ENCODE data around the gene CHTF18.
"Not testable (repeated sequence)": the region's sequence is repeated elsewhere in the genome, so short reads cannot be mapped to it uniquely, and the experiment has no call there.

CHTF18 gene

DNA sequence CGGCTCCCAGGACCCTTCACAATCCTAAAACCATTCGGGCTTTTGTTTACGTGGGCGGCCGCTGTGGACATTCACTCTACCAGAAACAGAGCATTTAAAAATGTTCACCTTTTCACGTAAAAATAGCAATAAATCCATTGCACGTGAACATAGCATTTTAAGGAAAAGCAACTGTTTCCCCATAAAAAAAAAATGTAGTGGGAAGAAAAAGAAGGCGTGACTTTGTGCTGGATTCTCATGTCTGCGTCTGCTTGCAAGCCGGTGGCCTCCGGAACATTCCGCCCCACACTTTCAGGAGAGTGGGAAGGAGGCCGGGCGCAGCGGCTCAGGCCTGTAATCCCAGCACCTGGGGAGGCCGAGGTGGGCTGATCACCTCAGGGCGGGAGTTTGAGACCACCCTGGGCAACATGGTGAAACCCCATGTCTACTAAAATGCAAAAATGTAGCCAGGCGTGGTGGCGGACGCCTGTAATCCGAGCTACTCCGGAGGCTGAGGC lies 25.5 kb downstream of the CHTF18 start:
- DNase-seq = no peak

DNA sequence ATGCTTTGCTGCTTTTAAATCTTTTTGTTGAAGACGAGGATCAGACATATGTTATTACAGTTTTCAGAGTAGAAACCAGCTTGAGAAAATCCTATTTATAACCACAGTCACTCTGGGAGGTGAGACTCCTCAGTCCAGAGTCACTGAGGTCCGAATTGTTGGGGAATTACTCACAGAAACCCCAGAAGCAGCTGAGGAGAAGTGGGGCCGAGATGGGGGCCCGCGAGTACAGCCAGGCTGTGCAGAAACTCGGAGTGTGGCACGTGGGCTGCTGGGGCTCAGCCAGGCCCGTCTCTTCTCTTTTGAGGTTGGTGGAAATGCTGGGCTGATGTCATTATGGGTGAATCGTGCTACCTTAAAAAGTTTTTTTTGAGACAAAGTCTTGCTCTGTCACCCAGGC lies 26.6 kb downstream of the CHTF18 start:
- no peak for DNase-seq

GRCh38 chr16:815861-816260 lies 27.4 kb downstream of the CHTF18 start:
- no peak for DNase-seq

DNA sequence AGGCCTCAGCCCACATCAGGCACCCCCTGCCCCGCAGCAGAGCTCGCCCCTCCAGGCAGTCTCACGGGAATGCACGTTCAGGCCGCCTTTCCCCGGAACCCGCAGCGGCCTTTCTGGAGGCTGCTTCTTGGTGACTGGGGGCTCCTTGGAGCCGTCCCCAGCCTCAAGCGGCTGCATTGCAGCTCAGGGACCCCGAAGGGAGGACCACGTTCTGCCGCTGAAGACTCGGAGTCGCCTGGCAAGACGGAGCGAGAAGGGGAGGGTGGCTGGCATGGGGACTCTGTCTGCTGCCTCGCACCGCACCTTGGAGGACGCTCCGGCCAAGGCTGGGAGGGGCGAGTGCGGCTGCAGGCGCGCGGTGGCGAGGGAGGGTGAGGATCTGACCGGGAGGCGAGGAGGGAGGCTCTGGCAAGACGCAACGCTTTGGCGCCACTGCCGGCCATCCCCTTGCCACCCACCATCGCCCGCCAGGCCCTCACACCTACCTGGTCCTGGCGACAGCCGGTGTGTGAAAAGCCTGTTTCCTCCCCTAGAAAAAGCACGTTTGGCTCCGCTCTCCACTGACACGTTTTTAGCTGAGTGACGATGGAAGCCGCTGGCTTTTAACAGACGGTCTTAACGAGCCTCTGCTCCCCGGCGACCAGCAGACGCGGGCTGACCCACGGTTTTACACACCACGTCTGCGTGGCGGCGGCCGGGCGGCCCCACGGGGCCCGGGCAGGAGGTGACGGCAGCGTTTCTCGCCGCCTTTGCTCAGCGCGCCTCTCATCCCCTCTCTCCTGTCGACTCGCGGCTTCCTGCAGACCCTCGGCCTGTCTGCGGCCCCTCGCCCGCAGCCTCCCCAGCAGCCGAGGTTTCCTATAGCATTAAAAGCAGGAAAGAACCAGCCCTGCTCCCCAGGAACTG lies 28.8 kb downstream of the CHTF18 start:
- DNase-seq = no peak

DNA sequence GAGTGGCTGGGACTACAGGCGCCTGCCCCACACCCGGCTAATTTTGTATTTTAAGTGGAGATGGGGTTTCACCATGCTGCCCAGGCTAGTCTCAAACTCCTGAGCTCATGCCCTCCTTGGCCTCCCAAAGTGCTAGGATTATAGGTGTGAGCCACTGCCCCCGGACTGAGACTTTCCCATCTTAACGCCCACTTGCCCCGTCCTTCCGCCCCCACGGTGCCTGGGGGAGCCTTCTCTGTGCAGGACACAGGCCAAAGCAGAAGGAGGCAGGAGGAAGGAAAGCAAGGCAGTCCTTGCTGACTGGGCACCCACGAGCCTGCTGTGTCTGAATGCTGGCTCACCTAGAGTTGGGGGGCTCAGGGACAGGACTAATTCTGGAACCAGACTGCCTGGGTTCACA lies 29.7 kb downstream of the CHTF18 start:
- DNase-seq = no peak

DNA sequence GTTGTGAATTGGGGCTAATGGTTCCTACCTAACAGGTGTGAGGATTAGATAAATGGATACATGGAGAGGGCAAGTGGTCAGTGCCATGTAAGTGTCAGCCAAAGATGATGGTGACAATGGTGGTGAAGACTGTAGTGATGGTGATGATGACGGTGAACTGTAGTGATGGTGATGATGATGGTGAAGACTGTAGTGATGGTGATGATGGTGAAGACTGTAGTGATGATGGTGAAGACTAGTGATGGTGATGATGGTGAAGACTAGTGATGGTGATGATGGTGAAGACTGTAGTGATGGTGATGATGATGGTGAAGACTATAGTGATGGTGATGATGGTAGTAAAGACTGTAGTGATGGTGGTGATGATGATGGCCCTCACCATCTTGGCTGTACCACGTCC lies 30.2 kb downstream of the CHTF18 start:
- DNase-seq = no peak

DNA sequence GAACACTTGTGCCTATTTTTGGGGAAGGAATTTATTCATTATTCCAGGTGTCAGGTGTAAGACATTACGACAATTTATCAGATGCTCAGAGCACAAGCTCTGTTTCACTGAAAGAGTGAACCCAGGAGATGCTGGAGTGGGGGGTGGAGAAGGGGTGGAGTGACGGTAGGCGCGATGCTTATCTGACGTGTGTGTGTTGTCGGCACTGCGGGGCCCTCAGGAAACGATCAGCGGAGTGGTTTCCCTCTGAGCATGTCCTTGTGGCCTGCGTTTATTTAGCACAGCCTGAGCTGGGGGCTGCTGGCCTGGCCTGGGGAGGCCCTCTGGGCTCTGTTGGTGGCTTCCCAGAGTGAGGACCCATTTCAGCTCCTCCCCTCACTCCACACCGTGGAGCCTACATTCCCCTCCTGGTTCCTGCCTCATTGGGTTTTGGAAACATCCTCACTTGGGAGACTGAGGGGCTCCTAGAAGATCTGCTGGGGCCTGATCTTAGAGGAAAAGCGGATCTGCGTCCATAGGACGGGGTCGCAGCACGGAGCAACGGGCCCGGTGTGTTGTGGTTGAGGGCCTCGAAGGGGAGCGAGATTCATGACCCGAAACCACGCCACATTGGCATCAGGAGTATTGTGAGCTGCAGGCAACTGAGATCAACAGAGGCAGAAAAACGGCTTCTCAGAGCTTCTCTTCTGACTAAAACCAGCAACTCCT lies 31.1 kb downstream of the CHTF18 start:
- DNase-seq = no peak

GRCh38 chr16:820044-820408 lies 31.6 kb downstream of the CHTF18 start:
- DNase-seq = not testable (repeated sequence)

- no peak for DNase-seq
These were observed 32.3 kb downstream of the CHTF18 start for GRCh38 chr16:820748-821147.

- no peak for DNase-seq
These were observed 33.3 kb downstream of the CHTF18 start for GRCh38 chr16:821751-822150.

- no peak for DNase-seq
These were observed 33.9 kb downstream of the CHTF18 start for GRCh38 chr16:822174-822908.

DNA sequence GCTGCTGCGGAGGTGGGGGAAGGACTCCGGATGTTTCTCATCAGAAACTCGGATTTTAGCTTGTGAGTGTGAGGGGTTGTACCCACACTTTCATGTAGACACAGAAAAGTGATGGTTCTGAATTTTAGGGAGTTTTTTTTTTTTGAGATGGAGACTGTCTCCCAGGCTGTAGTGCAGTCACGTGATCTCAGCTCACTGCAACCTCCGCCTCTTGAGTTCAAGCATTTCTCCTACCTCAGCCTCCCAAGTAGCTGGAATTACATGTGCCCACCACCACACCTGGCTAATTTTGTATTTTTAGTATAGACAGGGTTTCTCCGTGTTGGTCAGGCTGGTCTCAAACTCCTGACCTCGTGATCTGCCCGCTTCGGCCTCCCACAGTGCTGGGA lies 34.5 kb downstream of the CHTF18 start:
- no peak for DNase-seq

- no peak for DNase-seq
These were observed 35.8 kb downstream of the CHTF18 start for GRCh38 chr16:824194-824593.

DNA sequence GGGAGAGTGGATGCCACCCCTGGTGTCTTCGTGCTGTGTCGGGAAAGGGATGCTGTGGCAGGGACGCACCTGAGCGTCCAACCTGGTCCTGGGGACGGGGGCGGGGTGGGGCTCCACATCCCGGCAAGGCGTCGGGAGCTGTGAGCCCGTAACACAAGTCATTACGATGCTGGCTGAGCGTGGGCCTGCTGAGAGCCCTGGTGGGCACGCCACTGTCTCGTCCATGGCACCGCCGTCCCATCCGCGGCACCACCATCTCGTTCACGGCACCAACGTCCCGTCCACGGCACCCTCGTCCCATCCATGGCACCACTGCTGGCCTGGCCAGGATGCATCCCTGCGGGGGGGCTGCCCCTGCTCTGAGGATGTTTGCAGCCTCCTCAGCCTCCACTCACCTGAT lies 36.2 kb downstream of the CHTF18 start:
- DNase-seq = no peak

DNA sequence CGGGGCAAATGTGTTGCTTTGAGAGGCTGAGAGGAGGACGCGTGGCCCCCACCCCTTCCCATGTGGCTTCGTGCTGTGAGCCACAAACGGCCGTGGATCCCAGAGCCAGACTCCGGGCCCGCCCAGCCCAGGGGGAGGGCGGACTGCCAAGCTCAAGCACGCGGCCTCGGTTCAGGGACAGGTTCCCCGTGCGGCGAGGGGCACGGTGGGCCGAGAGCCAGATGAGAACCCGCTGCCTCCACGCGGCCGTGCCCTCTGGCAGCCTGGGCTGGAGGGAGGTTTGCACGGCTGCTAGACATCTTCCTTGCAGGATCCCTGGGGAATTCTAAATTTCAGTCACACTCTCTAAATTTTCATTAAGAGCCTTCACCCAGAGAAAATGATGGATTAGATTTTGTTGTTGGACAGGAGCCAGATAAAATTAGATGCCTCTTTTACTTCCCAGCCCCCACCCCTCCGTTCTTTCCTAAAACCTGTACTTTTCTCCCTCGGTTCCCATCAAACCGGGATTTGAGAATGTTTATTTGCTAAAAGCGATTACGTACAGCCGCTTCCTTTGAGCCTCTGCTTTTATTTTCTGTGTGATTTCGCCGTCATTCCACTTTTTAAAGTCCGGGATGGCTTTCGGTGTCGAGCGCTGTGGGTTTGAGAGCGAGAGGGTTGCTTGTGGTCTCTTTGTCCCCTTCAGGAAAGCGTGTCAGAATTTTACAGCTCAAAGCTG lies 37.1 kb downstream of the CHTF18 start:
- peak; percentile 57 for DNase-seq

DNA sequence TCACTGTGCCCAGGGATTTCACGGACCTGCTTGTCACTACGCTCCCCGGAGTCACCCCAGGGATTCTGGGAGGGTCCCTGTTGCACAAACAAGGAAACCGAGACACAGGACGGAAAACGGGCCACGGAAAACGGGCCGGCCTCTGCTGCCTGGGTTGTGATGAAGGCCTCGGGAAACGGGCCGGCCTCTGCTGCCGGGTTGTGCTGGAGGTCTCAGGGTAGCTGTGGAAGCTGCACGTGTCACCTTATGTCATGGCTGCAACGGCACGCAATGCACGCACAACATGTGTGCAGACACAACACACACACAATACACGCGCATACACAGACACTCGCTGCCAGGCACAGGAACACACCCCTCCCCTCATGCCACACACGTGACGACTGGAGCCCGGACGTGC lies 39.1 kb downstream of the CHTF18 start:
- DNase-seq = no peak

DNA sequence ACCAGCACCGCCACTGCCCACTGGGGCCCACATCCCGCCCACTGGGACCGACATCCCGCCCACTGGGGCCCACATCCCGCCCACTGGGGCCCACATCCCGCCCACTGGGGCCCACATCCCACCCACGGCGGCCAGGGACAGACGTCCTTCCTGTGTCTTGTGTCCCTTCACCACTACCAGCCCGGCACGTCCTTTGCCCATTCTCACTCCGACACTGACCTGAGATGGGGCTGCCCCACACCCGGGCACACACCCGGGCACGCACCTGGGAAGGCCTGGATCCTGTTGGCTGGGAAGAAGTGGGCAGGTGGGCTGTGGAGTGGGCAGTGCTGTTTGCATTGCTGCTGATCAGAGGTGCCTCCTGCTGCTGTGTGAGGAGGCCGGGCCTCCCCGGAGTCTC lies 40.5 kb downstream of the CHTF18 start:
- no peak for DNase-seq

- DNase-seq = no peak
These were observed 41.9 kb downstream of the CHTF18 start for GRCh38 chr16:830107-830870.

DNA sequence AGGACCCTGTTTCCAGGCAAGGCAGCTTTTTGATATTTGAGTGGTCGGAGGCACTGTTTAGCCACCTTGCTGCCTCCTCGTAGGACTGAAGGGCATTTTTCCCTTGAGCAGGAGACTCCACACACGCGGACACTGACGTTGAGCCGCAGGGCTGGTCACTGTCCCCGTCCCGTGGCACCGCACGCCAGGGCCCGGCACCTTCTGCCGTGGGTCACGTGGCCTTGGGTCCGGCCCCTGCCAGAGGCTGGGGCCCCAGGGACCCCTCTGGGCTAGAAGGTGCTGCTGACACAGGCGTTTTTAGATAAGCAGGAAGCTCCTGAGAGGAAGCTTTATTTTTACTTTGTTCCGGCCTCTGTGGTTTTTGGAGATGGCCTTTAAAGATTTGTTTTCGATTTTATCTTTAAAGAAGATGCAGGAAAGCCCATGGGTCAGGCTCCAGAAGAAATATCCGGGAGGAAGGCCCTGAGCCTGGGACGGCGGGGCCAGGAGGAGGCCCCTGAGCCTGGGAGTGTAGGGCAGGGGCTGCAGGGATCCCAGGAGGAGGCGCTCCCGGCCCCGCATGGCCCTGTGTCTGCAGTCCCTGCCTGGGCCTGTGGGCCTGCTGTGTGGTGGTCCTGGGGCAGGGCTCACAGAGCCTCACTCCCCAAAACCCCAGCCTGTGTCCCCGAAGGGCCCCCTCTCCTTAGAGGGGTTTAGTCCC lies 42.6 kb downstream of the CHTF18 start:
- no peak for DNase-seq

GRCh38 chr16:831571-832413 lies 43.4 kb downstream of the CHTF18 start:
- DNase-seq = no peak

Data from RPMI8226 (cell line).